Left renal cortex interstitium (tissue), 4 donors: Measurements from ENCODE around the gene ARHGEF11. TPM values are rescaled to one million over a fixed set of nuclear protein-coding genes. Genes with fewer than 3 reads are reported as not detected.
"Not testable (repeated sequence)": the region's sequence is repeated elsewhere in the genome, so short reads cannot be mapped to it uniquely, and the experiment has no call there.

Experiments
- DNase-seq, 4 donors: peaks; one replicate each; pipeline ENCODE4 v3.0.0-alpha.2; 2013; ENCODE audit warnings: low read depth in 4 of 4, low spot score in 2 of 4, missing footprints in 1 of 4
- polyA plus RNA-seq, 4 donors: library from polyadenylated mRNA; unstranded; fragments of 120-200 nt; gene quantifications; one replicate each; pipeline ENCODE4 v1.2.1, GENCODE V29; 2013; ENCODE audit not compliant: insufficient read length in 4 of 4

The ARHGEF11 gene
- polyA plus RNA-seq, 4 donors: 27.7 to 43.4 (median 36.3) TPM

DNA sequence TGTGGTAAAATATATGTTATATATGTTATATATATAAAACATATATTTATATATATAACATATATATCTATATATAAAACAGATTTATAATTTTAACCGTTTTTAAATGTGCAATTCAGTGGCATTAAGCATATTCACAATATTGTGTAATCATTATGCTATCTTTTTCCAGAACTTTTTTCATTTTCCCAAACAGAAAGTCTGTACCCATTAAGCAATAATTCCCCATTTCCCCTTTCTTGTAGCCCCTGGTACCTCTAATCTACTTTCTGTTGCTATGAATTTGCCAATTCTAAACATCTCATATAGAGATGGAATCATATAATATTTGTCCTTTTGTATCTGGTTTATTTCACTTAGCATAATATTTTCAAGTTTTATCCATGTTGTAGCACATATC lies 10.7 kb upstream of the ARHGEF11 start:
- DNase-seq: no peak

DNA sequence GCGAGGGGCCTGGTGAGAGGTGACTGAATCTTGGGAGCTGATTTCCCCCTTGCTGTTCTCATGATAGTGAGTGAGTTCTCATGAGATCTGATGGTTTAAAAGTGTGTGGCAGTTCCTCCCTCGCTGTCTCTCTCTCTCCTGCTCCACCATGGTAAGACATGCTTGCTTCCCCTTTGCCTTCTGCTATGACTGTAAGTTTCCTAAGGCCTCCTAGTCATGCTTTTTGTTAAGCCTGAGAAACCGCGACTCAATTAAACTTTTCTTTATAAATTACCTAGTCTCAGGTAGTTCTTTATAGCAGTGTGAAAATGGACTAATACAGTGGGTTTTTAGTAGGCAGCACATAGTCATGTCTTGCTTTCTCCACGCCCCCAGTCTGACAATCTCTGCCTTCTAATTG lies 10.2 kb upstream of the ARHGEF11 start:
- DNase-seq: not testable (repeated sequence)

DNA sequence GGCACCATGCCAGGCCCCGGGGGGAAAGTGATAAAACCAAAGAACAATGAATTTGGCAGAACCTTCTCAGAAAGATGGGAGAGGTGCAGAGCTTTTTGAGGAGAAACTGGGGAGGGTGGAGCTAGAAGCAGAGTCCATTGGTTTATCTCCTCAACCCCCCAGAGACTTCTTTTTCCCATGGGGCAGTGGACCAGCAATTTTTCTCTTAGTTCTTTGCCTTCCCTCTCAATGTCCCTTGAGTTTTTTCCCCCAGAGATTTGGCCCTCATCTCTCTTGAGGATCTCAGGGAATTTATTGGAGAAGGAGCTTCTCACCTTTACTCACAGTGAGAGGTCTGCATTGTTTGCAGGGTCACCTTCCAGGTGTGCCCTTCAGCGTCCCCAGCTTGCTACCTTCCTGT lies 5.3 kb upstream of the ARHGEF11 start:
- DNase-seq: no peak

DNA sequence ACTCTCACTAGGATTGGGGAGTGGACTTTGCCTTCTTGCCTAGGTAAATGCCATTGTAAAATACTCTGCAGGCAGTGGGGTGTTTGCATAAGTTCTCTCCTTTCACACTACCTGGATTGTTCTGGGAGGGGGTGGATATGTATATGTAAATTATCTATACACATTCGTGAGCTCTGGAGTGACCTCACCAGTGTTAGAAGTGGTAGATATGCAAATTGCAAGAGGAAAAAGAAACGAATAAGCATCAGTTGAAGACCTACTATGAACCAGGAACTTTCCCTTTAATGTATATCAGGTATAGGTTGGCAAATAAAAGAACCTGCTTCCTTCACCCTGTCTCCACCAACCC lies 1.5 kb upstream of the ARHGEF11 start:
- DNase-seq: no peak

DNA sequence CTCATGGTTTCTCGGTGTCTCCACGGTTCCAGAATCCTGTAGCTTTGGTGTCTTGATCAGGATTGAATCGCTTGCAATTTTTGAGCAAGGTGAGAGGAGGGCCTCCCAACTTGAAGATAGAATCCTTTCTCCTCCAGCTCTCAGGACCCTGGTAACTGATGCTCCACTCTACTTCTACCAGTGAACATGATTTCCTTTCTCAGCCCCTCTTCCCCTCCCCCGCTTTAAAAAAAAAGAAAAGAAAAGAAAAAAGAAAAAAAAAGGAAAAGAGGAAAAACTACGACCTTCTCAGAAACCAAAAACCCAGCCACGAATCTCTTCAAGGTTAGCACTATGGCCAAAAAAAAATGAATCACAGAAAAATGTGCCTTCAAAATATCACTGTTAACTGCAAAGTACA lies 1.2 kb downstream of the ARHGEF11 start:
- DNase-seq: no peak

DNA sequence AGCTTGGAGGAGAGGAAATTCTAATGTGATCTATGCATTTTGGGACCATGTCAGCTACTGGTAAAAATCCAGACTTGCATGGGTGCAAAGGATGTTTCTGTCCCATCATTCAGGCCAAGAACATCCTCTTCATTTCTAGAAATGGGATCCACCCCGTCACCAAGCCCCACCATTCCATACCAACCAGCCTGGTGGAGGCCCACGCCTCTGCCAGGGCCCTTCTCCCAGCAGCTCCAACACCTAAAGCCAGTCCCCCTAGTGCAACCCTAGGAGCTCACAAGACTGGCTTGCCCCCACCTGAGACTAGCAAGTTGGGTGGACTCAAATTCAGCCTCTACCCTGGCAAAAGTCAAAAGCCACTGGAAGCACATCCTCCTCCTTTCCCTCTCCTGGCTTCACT lies 1.9 kb downstream of the ARHGEF11 start:
- DNase-seq: no peak

DNA sequence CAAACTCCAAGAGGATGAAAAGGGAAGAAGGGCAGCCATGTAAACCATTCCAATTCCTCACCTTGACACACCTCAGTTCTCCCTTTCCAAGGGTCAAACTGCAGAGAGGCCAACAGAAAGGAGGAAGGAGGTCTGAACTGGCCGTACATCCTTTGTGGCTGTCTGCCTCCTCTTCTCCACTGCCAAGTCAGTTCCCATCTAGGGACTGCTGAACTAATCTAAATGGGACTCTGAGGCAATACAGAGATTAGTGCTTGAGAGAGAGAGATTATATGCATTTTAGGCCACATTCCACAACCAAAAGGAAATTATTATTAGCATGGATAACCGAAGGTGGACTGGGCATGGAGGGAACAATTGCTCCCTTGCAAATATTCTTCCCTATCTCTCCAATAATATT lies 2.7 kb downstream of the ARHGEF11 start:
- DNase-seq: no peak

DNA sequence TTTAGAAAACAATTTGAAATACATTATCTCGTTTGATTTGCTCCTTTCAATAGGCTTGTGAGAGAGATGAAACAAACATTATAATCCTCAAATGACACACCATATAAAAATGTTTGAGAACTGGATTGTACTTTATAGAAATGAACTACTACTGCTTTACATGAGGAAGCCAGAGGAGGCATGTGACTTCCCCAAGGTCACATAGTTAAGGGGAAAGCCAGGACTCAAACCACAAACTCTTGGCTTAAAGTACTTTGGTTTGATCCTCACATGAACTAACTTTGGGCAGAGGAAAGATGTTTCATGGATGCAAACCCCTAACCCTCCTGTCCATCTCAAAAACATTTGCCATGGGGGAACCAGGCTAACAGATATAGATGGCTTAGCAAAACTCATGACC lies 4.7 kb downstream of the ARHGEF11 start:
- no peak for DNase-seq

DNA sequence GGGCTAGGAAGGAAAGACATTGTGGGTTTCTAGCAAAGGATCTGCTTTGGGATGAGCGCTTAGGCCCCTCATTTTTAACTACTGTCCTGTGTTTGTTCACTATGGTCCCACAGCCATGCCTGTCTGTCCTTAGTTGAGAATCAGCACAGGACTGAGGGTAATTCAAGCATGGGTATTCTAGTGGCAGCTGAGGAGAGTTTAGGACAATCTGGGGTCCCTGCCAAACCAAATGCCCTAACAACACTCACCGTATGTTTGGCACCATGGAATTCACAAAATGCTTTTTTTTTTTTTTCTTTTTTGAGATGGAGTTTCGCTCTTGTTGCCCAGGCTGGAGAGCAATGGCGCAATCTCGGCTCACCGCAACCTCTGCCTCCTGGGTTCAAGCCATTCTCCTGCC lies 10.4 kb downstream of the ARHGEF11 start:
- DNase-seq: no peak

DNA sequence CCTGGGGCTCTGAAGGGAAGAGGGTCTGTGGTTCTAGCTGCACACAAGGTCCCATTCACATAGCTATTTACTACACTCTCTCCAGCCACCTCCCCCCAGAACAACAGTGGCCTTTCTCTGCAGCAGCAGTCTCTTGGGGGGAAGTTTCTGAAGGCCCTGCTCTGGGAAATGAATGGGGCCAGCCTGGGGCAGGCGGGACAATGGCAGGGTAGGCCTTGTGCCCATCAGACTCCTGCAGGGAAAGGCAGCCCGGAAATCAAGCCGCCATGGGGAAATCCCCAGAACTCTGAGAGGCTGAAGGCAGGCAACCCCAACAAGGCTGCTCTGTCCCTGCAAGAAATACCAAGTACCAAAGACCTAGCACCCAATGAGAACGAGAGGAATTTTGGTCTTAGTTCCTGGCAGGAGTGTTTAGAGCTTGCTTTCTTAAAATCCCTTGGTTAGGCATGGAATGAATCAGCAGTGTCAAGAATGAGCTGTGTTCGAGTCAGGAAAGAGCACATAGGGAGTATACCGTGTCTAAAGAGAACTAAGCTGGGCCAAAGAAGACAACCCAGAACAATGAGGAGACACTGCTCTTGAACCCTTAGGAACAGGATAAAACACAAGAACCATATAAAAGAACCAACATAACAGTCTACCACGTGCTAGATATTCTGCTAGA lies 11.3 kb downstream of the ARHGEF11 start:
- no peak for DNase-seq

DNA sequence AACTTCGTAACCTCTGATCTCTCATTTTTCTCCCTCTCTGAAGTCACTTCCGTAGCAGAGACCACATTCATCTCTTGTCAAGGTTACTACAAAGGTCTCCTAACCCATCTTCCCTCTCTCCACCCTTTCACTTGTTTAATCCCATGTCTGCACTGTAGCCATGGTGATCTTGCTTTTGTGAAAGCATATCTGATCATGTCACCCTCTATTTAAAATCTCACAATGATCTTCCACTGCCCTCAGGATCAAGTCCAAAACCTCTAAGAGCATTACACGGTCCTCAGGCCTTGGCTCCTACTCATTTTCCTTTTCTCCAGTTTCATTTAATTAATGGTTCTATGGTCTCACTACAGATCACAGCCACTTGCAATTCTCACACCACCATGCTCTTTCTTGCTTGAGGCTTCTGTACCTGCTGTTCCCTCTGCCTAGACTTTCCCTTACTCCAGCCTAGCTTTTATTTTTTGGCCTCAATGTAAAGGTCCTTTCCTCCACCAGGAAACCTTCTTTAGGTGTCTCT lies 12.1 kb downstream of the ARHGEF11 start:
- DNase-seq: no peak

DNA sequence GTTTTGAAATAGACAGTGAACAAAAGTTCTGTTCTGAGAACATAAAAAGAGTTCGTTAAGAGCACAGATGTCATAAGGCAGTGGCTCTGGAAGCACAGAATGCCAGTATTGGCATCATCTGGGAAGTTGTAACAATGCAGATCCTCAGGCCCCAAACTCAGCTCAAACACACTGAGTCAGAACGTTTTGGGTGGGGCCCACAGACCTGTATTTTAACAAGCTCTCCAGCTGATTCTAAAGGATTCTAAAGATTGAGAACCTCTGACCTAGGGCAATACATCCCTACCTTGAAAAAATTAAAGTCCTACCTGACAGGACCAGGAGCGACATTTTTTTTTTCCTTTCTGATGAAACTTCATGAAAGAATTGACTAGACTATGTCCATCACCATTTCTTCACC lies 13.2 kb downstream of the ARHGEF11 start:
- DNase-seq: no peak

DNA sequence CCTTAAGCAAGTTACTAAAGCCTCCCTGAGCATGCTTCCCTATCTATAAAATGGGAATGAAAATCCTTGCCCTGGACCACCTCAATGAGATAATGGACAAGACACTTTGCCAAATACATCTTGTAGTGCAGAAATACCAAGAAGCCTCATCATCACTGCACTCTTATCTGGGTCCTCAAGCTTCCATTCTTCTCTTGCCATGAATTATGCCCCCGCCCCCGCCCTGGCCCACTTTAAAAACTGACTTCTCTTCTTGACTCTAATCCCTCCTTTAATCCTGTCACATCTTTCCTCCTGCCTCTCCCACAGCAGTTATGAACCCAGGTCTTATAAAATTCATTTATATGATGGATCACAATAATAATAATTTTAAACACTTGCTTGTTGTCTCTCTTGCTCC lies 14.8 kb downstream of the ARHGEF11 start:
- DNase-seq: no peak

DNA sequence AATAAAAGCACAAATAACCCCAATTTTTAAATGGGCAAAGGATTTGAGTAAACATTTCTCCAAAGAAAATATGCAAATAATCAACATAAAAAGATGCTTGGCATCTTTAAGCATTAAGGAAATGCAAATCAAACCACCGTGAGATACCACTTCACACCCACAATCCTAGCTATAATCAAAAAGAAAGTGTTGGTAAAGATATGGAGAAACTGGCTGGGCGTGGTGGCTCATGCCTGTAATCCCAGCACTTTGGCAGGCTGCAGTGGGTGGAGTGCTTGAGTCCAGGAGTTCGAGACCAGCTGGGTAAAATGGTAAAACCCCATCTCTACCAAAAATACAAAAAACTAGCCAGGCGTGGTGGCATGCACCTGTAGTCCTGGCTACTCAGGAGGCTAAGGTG lies 16.9 kb downstream of the ARHGEF11 start:
- no peak for DNase-seq

DNA sequence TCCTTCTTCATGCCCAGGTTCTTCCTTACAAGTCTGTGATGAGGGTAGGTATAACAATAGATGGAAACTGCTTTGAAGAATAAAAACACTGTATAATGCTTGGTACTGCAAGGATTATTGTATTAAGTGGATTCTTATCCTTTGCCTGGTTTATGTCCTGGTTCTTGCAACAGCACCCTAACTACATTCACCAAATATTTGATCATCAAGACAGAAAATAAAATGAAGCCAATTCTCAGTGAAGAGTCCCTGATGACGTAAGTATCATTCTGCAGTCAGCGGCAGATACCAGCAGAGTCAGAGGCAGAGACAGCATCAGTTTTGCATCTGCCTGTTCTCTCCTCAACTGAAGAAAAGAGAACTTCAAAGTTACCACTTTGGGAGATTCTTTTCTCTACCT lies 19.7 kb downstream of the ARHGEF11 start:
- no peak for DNase-seq

DNA sequence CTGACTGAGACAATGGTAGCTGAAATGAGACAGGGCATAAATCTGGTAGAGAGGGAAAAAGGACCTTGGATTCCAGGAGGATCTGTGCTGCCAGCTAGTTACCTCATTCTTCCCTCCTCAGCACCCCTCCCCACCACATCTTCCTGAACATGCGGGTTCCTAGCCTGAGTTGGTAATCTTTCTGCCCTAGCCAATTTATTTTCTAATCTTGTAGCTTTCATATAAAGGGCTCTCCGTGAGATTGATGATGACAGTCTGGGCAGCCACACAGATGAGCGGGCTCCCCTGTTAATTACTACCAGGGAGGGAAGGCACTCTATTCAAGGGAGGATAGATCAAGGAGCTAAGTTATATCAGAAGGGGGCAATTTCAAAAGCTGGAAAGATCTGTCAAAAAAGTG lies 20.2 kb downstream of the ARHGEF11 start:
- no peak for DNase-seq

DNA sequence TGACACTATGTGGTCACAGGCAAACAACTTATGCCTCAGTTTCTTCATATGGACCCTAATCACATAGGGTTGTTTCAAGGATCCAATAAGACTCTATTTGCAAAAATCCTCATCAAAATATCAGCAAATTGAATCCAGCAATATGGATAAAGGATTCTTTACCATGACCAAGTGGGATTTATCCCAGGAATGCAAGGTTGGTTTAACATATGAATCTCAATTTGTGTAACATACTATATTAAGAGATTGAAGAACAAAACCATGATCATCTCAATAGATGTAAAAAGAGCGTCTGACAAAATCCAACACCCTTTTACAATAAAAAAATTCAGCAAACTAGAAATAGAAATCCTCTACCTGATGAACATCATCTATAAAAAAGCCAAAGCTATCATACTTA lies 23.9 kb downstream of the ARHGEF11 start:
- no peak for DNase-seq

DNA sequence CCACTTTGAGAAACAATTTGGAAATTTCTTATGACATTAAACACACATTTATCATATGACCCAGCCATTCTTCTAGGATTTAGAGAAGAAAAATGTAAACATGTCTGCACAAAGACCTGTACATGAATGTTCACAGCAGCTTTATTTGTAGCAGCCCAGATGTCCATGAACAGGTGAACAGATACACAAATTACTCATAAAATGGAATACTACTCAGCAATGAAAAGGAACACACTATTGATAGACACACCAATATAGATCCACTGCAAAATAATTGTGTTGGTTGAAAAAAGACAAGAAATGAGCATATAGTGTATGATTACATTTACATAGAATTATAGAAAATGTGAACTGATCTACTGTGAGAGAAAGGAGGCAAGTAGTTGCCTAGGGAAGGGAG lies 26.1 kb downstream of the ARHGEF11 start:
- no peak for DNase-seq

DNA sequence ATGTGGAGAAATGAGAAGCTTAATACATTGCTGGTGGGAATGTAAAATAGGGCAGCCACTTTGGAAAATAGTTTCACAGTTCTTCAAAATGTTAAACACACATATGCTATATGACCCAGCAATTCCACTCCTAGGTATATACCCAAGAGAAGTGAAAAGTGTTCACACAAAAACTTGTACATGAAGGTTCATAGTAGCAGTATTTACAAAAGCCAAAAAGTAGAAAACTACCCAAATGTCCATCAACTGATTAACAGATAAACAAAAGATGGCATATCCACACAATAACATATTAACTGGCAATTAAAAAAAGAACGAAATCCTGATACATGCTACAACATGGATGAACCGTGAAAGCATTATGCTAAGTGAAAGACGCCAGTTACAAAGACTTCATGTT lies 33.7 kb downstream of the ARHGEF11 start:
- DNase-seq: no peak

DNA sequence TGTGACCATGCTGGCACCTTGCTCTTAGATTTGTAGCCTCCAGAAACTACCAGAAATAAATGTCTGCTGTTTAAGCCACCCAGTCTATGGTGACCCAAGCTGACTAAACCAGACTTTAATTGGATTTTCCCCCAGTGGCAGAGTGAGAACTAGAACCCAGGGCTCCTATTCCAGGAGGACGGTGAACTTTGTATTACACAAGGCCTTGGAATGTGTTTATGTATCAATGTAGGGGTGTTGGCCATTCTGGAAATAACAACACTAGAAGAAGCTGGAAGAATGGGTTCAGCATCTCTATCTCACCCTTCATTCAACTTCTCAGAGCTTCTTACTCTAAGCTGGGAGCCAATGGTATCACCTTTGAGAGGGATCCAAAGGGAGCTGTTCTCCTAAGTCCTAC lies 37.0 kb downstream of the ARHGEF11 start:
- DNase-seq: no peak

DNA sequence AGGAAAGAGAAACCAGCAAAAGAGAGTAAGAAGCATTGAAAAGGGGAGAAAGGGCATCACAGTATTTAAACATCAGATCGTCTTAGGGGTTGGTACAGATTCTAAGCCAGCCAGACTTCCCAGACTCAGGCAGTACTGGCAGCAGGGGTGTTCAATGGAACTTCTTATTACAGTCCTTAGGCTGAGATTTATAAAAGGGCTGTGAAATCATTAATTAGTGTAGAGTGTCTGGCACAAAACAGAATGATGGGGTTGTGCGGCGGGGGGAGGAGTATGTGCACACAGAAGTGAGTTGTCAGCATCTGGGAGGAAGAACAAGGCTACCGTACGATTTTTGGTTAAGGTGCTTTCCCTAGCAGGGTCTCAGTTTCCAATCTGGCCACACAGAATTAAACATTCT lies 38.2 kb downstream of the ARHGEF11 start:
- DNase-seq: no peak

DNA sequence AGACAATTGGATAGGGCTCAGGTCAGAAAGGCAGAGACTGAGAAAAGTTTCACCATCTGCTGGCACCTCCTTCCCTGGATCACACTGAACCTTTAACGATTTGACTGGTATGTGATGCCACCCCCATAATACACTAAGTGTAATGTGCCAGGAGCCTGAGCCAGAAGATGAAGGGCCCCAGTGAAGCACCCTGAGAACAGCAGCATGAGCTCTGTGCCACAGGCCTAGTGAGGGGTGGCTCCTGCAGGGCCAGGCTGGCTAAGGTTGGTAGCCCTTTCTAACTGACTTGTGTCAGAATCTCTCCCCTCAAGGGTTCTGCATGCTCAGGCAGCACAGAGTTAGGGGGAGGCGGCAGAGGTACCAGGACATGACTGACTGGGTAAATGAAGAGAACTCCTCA lies 38.9 kb downstream of the ARHGEF11 start:
- no peak for DNase-seq

DNA sequence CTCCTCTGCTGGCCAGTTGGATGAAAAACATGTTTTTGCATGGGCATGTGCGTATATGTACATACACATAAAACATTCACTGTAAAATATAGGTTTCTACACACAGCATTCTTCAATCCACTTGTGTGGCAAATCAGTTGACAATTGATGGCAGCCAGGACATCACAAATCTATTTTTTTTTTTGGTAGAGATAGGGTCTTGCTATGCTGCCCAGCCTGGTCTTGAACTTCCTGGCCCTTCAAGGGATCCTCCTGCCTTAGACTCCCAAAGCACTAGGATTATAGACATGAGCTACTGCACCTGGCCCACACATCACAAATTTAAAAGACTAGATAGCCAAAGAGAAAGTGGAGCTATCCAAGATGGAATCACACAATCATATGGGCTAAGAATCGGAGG lies 39.6 kb downstream of the ARHGEF11 start:
- no peak for DNase-seq
